PC-3 (cell line): ENCODE measurements around the gene NSMF. TPM values are rescaled to one million over a fixed set of nuclear protein-coding genes. Genes with fewer than 3 reads are reported as not detected.

ENCODE experiments used
- ATAC-seq: fragments of 200-7000 bp; cut with Tn5 transposase; 2 replicates; pipeline ENCODE4 v1.9.1; 2020; ENCODE audit warnings: mild to moderate bottlenecking, moderate library complexity
- BruUV-seq: library from RNA; stranded (reverse); fragments of 400-500 nt; replicated peaks from 2 replicates; lab custom pipeline; 2021; lab: Mats Ljungman, UMichigan
- CTCF ChIA-PET: fragments of 300-600 bp; sonication (Branson Sonifier 250); formaldehyde crosslinking; loops from one replicate; lab custom pipeline; 2022; ENCODE audit warnings: antibody characterized with exemption; lab: Charles Lee
- POLR2A ChIA-PET: fragments of 300-600 bp; sonication (Branson Sonifier 250); formaldehyde crosslinking; loops from one replicate; lab custom pipeline; 2022; ENCODE audit warnings: antibody characterized with exemption; ENCODE audit not compliant: unreplicated experiment; lab: Charles Lee
- DNase-seq: peaks from one replicate; pipeline ENCODE4 v3.0.0-alpha.2; 2015
- H2AFZ ChIP-seq: fragments of 300-600 bp; sonication (generic); 2 replicates; pipeline ENCODE4 v1.6.0; 2016; ENCODE audit warnings: antibody characterized with exemption, low read length
- H3F3A ChIP-seq: fragments of 300-600 bp; sonication (generic); one replicate; pipeline ENCODE4 v1.6.0; 2017; ENCODE audit warnings: antibody characterized with exemption, low read length, control low read depth, mild to moderate bottlenecking; ENCODE audit not compliant: unreplicated experiment
- H3K27ac ChIP-seq: fragments of 300-600 bp; sonication (generic); 2 replicates; pipeline ENCODE4 v1.5.1; 2016; ENCODE audit warnings: mild to moderate bottlenecking, low read length
- H3K27me3 ChIP-seq: fragments of 300-600 bp; sonication (generic); 2 replicates; pipeline ENCODE4 v1.6.1; 2016; ENCODE audit warnings: low read length, mixed read lengths
- H3K36me3 ChIP-seq: fragments of 300-600 bp; sonication (generic); 2 replicates; pipeline ENCODE4 v1.6.1; 2016; ENCODE audit warnings: low read depth, mixed run types, low read length, mixed read lengths
- H3K4me1 ChIP-seq: fragments of 300-600 bp; sonication (generic); 2 replicates; pipeline ENCODE4 v1.5.1; 2016; ENCODE audit warnings: low read length; ENCODE audit not compliant: insufficient read depth
- H3K4me2 ChIP-seq: fragments of 300-600 bp; sonication (generic); 2 replicates; pipeline ENCODE4 v1.6.0; 2016; ENCODE audit warnings: low read length
- H3K4me3 ChIP-seq: fragments of 300-600 bp; sonication (generic); 2 replicates; pipeline ENCODE4 v1.5.1; 2016; ENCODE audit warnings: mild to moderate bottlenecking, low read length, mixed read lengths
- H3K79me2 ChIP-seq: fragments of 300-600 bp; sonication (generic); 2 replicates; pipeline ENCODE4 v1.6.1; 2017; ENCODE audit warnings: low read length, mixed read lengths
- H3K9ac ChIP-seq: fragments of 300-600 bp; sonication (generic); 2 replicates; pipeline ENCODE4 v1.6.0; 2016; ENCODE audit warnings: mild to moderate bottlenecking, low read length
- H3K9me2 ChIP-seq: fragments of 300-600 bp; sonication (generic); replicated peaks from 2 replicates; pipeline ENCODE4 v1.6.1; 2016; ENCODE audit warnings: mixed run types, low read length, mixed read lengths
- H3K9me3 ChIP-seq: fragments of 300-600 bp; sonication (generic); 2 replicates; pipeline ENCODE4 v1.6.1; 2016; ENCODE audit warnings: low read length, mixed read lengths
- H4K20me1 ChIP-seq: fragments of 300-600 bp; sonication (generic); 2 replicates; pipeline ENCODE4 v1.6.1; 2016; ENCODE audit warnings: low read length, mixed read lengths
- CTCF ChIP-seq: fragments of 300-600 bp; sonication (generic); conservative IDR thresholded peaks from 2 replicates; pipeline ENCODE4 v1.5.1; 2017; ENCODE audit warnings: antibody characterized with exemption, low read depth, mild to moderate bottlenecking, low read length
- EZH2 ChIP-seq: fragments of 300-600 bp; sonication (generic); IDR thresholded peaks from one replicate; pipeline ENCODE4 v1.6.1; 2017; ENCODE audit warnings: antibody characterized with exemption, mild to moderate bottlenecking, low read length; ENCODE audit not compliant: unreplicated experiment
- EZH2phosphoT487 ChIP-seq: fragments of 300-600 bp; sonication (generic); IDR thresholded peaks from 2 replicates; pipeline ENCODE4 v1.6.1; 2018; ENCODE audit warnings: mild to moderate bottlenecking, antibody characterized with exemption, low read length, borderline replicate concordance
- intact Hi-C: fragments of 100-400 bp; cut with micrococcal nuclease; formaldehyde crosslinking; loops from 2 replicates; pipeline ENCODE4 v1.9.0; 2023
- total RNA-seq: library from RNA; depleted of rRNA; stranded (reverse); fragments of >200 nt; gene quantifications from 2 replicates; pipeline ENCODE4 v1.2.3, GENCODE V29; 2014

The NSMF gene
- total RNA-seq, 1 experiment from 2014 or later = 30.8 TPM

- Histone ChIP-seq H3K9me2 (no peaks in the 10 kb centered on the region), H3K9ac (peak within 1 kb of the TSS; percentile 79), H3K4me3 (peak within 1 kb of the TSS; percentile 91), H3K27me3 (no peaks in the 10 kb centered on the region), H3K4me2 (peak within 1 kb of the TSS; percentile 92), H2AFZ (peak within 1 kb of the TSS; percentile 86), H3K27ac (peak within 1 kb of the TSS; percentile 37; the same call in 1 of the 2 replicates), H3K36me3 (no peaks in the 10 kb centered on the region), H3K79me2 (peaks cover 24% of the 10 kb centered on the region), H3K9me3 (no peaks in the 10 kb centered on the region), H4K20me1 (no peaks in the 10 kb centered on the region), H3F3A (no peaks in the 10 kb centered on the region), H3K4me1 (0 out of 2 replicates have a peak, but pooled peaks cover 11% of the 10 kb centered on the region)
- ChIA-PET POLR2A (interaction anchor here (0.5 to 0.6 kb wide), 2 partner anchors 18 to 32 kb away, joined by 3 read pairs; no protein-coding TSS in a partner anchor), CTCF (interaction anchor here (0.6 to 1.0 kb wide), 4 partner anchors 24 to 129 kb away, joined by 3 to 4 read pairs (median 3); no protein-coding TSS in a partner anchor)
- no TSS peak for BruUV-seq
- ATAC-seq (peak; percentile 88), DNase-seq (peak; percentile 91)
- peak; percentile 42; the same call in 1 of the 2 replicates for TF ChIP-seq CTCF
- no peak for TF ChIP-seq EZH2
- intact Hi-C loops = no loop called here
These were observed 36.3 kb downstream of the NSMF start, which contains the start of the genes EXD3 and NOXA1 for GRCh38 chr9:137422604-137423513. EXD3 (minus strand) TSS chr9:137423162; CDS start chr9:137395357, 27,805 bp downstream. NOXA1 (plus strand) TSS chr9:137423393; CDS start chr9:137423530, 137 bp downstream.

GRCh38 chr9:137421838-137422603, 37.1 kb downstream of the NSMF start:
- Histone ChIP-seq H2AFZ (peak overlapping the region; percentile 86), H3K9me2 (no peaks in the 10 kb centered on the region), H4K20me1 (no peaks in the 10 kb centered on the region), H3K36me3 (no peaks in the 10 kb centered on the region), H3K4me1 (0 out of 2 replicates have a peak, but pooled peaks cover 11% of the 10 kb centered on the region), H3K79me2 (peaks cover 24% of the 10 kb centered on the region), H3K4me3 (peak overlapping the region; percentile 91), H3K4me2 (peak overlapping the region; percentile 92), H3K27me3 (no peaks in the 10 kb centered on the region), H3K27ac (no peak overlapping the region), H3F3A (no peaks in the 10 kb centered on the region), H3K9me3 (no peaks in the 10 kb centered on the region), H3K9ac (peak overlapping the region; percentile 79)
- ATAC-seq (no peak), DNase-seq (no peak)
- intact Hi-C loops = no loop called here
- BruUV-seq = TSS peak; percentile 71
- ChIA-PET CTCF (no interaction called here), POLR2A (no interaction called here)
- TF ChIP-seq EZH2 (no peak), CTCF (no peak), EZH2phosphoT487 (no peak)
